PC-3 (cell line): ENCODE measurements around the gene IL31.

Experiments
- EZH2 ChIP-seq: fragments of 300-600 bp; sonication (generic); IDR thresholded peaks from one replicate; pipeline ENCODE4 v1.6.1; 2017; ENCODE audit warnings: antibody characterized with exemption, mild to moderate bottlenecking, low read length; ENCODE audit not compliant: unreplicated experiment
- TF ChIP-seq, protein P1 (sequence below): fragments of 300-600 bp; sonication (generic); conservative IDR thresholded peaks from 2 replicates; pipeline ENCODE4 v1.5.1; 2017; ENCODE audit warnings: antibody characterized with exemption, low read depth, mild to moderate bottlenecking, low read length

DNA sequence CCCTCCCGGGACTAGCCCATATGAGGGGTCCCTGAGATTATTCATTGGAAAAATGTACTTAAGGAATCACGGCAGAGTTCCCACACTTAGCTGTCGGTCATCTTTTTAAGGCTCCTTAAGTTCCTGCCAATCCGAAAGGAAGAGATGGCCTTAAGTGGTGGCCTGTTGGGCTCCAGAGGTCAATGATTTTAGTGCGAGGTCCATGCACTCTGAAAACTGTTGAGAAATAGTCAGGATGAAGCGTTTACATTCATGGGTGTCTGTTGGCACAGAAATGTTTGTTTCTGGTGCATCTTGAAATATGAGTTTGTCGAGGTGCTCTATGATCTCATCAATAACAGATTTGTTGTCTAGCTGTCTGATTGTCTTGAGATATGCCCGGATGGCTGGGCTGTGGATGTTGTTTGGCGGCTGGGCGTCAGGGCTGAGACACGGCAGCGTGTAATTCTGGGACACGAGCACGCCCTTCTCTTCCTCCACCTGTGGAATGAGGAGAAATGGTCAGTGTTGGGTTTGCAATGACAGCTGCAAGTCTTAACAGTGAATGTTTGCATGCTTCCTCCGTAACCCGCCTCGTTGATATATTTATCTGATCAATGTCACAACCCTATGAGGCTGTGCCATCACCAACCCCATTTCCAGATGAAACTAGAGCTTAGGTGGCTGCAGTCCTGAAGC is 1.6 kb downstream of the IL31 start:
- TF ChIP-seq, protein P1, sequence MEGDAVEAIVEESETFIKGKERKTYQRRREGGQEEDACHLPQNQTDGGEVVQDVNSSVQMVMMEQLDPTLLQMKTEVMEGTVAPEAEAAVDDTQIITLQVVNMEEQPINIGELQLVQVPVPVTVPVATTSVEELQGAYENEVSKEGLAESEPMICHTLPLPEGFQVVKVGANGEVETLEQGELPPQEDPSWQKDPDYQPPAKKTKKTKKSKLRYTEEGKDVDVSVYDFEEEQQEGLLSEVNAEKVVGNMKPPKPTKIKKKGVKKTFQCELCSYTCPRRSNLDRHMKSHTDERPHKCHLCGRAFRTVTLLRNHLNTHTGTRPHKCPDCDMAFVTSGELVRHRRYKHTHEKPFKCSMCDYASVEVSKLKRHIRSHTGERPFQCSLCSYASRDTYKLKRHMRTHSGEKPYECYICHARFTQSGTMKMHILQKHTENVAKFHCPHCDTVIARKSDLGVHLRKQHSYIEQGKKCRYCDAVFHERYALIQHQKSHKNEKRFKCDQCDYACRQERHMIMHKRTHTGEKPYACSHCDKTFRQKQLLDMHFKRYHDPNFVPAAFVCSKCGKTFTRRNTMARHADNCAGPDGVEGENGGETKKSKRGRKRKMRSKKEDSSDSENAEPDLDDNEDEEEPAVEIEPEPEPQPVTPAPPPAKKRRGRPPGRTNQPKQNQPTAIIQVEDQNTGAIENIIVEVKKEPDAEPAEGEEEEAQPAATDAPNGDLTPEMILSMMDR = no peak
- no peak for TF ChIP-seq EZH2
